ENCODE results near the gene SGTA. TPM values are rescaled to one million over a fixed set of nuclear protein-coding genes. Genes with fewer than 3 reads are reported as not detected.

SGTA gene
- total and polyA plus RNA-seq, 2 donors from 2014 or later: 50.4 to 66.2 TPM

GRCh38 chr19:2747349-2747748 lies 35.7 kb downstream of the SGTA start:
- Histone ChIP-seq H3K27ac (ENCODE audit: low read depth in 2 of 2, low read length in 2 of 2) (no peak overlapping the region), H3K9me3 (ENCODE audit: control insufficient read depth in 2 of 3, insufficient read depth in 1 of 3, low read length in 3 of 3) (no peaks in the 10 kb centered on the region), H3K36me3 (ENCODE audit: control insufficient read depth in 2 of 3, insufficient read depth in 3 of 3, low read length in 3 of 3) (no peaks in the 10 kb centered on the region), H3K4me3 (ENCODE audit: low read length in 3 of 3) (no peak overlapping the region), H3K4me1 (ENCODE audit: control insufficient read depth in 2 of 3, insufficient read depth in 2 of 3, low read depth in 1 of 3, low read length in 3 of 3) (no peaks in the 10 kb centered on the region), H3K27me3 (ENCODE audit: control insufficient read depth, insufficient read depth, low read length) (no peaks in the 10 kb centered on the region), H3K9ac (ENCODE audit: low read length in 3 of 3) (no peak overlapping the region)
- DNase-seq: no peak
- FAIRE-seq: no peak
- intact Hi-C loops (cut with DNase I): no loop called here
- TF ChIP-seq CTCF (IDR thresholded peaks at IDR 0.05; ENCODE audit: borderline replicate concordance, extremely low read depth, insufficient read depth): no peak

- intact Hi-C loops (cut with DNase I): no loop called here
- Histone ChIP-seq H3K9me3 (ENCODE audit: control insufficient read depth in 2 of 3, insufficient read depth in 1 of 3, low read length in 3 of 3) (no peaks in the 10 kb centered on the region), H3K4me1 (ENCODE audit: control insufficient read depth in 2 of 3, insufficient read depth in 2 of 3, low read depth in 1 of 3, low read length in 3 of 3) (peaks cover 0 to 4% (median 0%) of the 10 kb centered on the region in 3 donors), H3K36me3 (ENCODE audit: control insufficient read depth in 2 of 3, insufficient read depth in 3 of 3, low read length in 3 of 3) (no peaks in the 10 kb centered on the region), H3K4me3 (ENCODE audit: low read length in 3 of 3) (no peak overlapping the region), H3K27ac (ENCODE audit: low read depth in 2 of 2, low read length in 2 of 2) (no peak overlapping the region), H3K27me3 (ENCODE audit: control insufficient read depth, insufficient read depth, low read length) (no peaks in the 10 kb centered on the region), H3K9ac (ENCODE audit: low read length in 3 of 3) (no peak overlapping the region)
- no peak for TF ChIP-seq CTCF (IDR thresholded peaks at IDR 0.05; ENCODE audit: borderline replicate concordance, extremely low read depth, insufficient read depth)
- no peak for DNase-seq
- no peak for FAIRE-seq
Observed at GRCh38 chr19:2744113-2744512, 39.0 kb downstream of the SGTA start.

GRCh38 chr19:2743099-2743498 lies 40.0 kb downstream of the SGTA start:
- TF ChIP-seq CTCF (IDR thresholded peaks at IDR 0.05; ENCODE audit: borderline replicate concordance, extremely low read depth, insufficient read depth): no peak
- Histone ChIP-seq H3K4me3 (ENCODE audit: low read length in 3 of 3) (no peak overlapping the region), H3K27me3 (ENCODE audit: control insufficient read depth, insufficient read depth, low read length) (no peaks in the 10 kb centered on the region), H3K9me3 (ENCODE audit: control insufficient read depth in 2 of 3, insufficient read depth in 1 of 3, low read length in 3 of 3) (no peaks in the 10 kb centered on the region), H3K36me3 (ENCODE audit: control insufficient read depth in 2 of 3, insufficient read depth in 3 of 3, low read length in 3 of 3) (no peaks in the 10 kb centered on the region), H3K4me1 (ENCODE audit: control insufficient read depth in 2 of 3, insufficient read depth in 2 of 3, low read depth in 1 of 3, low read length in 3 of 3) (peaks cover 0 to 6% (median 0%) of the 10 kb centered on the region in 3 donors), H3K9ac (ENCODE audit: low read length in 3 of 3) (no peak overlapping the region), H3K27ac (ENCODE audit: low read depth in 2 of 2, low read length in 2 of 2) (no peak overlapping the region)
- DNase-seq (no peak), FAIRE-seq (no peak)
- intact Hi-C loops (cut with DNase I): no loop called here

GRCh38 chr19:2740314-2740656 lies 42.8 kb downstream of the SGTA start:
- Histone ChIP-seq H3K9ac (ENCODE audit: low read length in 3 of 3) (no peak overlapping the region), H3K36me3 (ENCODE audit: control insufficient read depth in 2 of 3, insufficient read depth in 3 of 3, low read length in 3 of 3) (peaks cover 4 to 6% (median 5%) of the 10 kb centered on the region in 3 donors), H3K27ac (ENCODE audit: low read depth in 2 of 2, low read length in 2 of 2) (no peak overlapping the region), H3K27me3 (ENCODE audit: control insufficient read depth, insufficient read depth, low read length) (no peaks in the 10 kb centered on the region), H3K9me3 (ENCODE audit: control insufficient read depth in 2 of 3, insufficient read depth in 1 of 3, low read length in 3 of 3) (no peaks in the 10 kb centered on the region), H3K4me1 (ENCODE audit: control insufficient read depth in 2 of 3, insufficient read depth in 2 of 3, low read depth in 1 of 3, low read length in 3 of 3) (peaks cover 0 to 6% (median 0%) of the 10 kb centered on the region in 3 donors), H3K4me3 (ENCODE audit: low read length in 3 of 3) (peak overlapping the region in 1 of 3 donors; percentile 71)
- intact Hi-C loops (cut with DNase I): no loop called here
- no peak for TF ChIP-seq CTCF (IDR thresholded peaks at IDR 0.05; ENCODE audit: borderline replicate concordance, extremely low read depth, insufficient read depth)
- no peak for FAIRE-seq
- DNase-seq: peak in 1 of 5 donors; percentile 20

Measured in kidney (tissue), 14 donors.